ENCODE data around the gene ZNF428.

- TF ChIP-seq FOXJ3 (CRISPR knock-in tag; IDR thresholded peaks at IDR 0.05), result no peak
- TF ChIP-seq CTCF (IDR thresholded peaks at IDR 0.05), result no peak
- TF ChIP-seq POLR2AphosphoS5 (IDR thresholded peaks at IDR 0.05; ENCODE audit: low read depth, low read length), result no peak
- no peak for TF ChIP-seq MXI1 (IDR thresholded peaks at IDR 0.05; ENCODE audit: low read depth, low read length)
These were observed 3.5 kb upstream of the ZNF428 start for GRCh38 chr19:43622956-43623355.
